ENCODE results near the gene HEXIM1.

DNA sequence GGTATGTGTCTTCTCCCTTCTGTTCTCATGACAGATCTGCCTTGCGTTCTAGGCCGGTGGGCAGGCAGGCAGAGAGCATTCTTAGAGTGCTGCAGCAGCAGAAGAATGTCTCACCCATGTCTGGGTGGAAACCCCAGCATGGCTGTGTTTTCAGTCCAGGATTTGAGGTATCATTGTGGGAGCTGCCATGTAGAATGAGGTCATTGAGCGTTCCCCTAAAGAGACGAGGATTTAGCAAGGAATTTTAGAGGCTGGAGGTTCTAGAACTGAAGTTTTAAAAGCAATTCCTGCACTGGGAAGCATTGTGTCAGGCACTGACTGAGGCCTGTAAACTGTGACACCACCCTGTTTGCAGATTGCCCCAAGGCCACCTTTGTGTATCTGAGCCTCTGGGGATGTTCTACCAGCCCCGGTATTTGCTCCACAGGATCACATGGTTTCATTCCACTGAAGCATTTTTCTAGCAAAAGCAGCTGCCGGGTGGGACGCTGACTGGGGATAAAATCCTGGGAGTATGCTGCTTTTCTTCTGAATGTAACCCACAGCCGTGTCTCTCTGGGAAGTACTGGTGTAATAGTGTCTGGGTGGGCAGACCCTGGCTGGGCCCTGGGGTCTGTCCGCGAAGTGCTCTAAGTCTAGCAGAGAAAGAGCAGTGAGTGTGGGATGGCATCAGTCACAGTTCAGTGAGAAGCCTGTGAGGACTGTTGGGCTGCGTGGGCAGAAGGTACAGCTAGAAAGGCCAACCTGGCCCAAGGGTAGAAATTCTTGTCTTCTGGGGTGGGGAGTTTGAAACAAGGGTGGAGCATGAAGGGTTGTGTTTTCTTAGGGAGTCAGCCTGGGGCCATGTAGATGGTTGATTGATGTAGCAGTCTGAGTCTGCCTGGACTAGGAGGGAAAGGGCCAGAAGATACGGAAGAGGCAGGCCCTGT lies 46.1 kb upstream of the HEXIM1 start:
- TF ChIP-seq, protein P1, sequence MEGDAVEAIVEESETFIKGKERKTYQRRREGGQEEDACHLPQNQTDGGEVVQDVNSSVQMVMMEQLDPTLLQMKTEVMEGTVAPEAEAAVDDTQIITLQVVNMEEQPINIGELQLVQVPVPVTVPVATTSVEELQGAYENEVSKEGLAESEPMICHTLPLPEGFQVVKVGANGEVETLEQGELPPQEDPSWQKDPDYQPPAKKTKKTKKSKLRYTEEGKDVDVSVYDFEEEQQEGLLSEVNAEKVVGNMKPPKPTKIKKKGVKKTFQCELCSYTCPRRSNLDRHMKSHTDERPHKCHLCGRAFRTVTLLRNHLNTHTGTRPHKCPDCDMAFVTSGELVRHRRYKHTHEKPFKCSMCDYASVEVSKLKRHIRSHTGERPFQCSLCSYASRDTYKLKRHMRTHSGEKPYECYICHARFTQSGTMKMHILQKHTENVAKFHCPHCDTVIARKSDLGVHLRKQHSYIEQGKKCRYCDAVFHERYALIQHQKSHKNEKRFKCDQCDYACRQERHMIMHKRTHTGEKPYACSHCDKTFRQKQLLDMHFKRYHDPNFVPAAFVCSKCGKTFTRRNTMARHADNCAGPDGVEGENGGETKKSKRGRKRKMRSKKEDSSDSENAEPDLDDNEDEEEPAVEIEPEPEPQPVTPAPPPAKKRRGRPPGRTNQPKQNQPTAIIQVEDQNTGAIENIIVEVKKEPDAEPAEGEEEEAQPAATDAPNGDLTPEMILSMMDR (IDR thresholded peaks at IDR 0.05), result no peak
- TF ChIP-seq ZFX (IDR thresholded peaks at IDR 0.05; ENCODE audit: borderline replicate concordance), result no peak

Measured in 22Rv1 (cell line).